H9 (cell line): ENCODE measurements around the gene ZNF296. TPM values are rescaled to one million over a fixed set of nuclear protein-coding genes. Genes with fewer than 3 reads are reported as not detected.

ENCODE experiments used
- DNase-seq: peaks from one replicate; pipeline ENCODE4 v3.0.0-alpha.2; 2017
- H2AFZ ChIP-seq: one replicate; pipeline ENCODE4 v1.6.1; 2013; ENCODE audit warnings: mild to moderate bottlenecking, low read length, control low read depth, moderate library complexity
- H2AK5ac ChIP-seq: 2 replicates; pipeline ENCODE4 v1.6.1; 2013; ENCODE audit warnings: low read length, control low read depth, mixed read lengths; ENCODE audit not compliant: insufficient read length
- H2BK120ac ChIP-seq: one replicate; pipeline ENCODE4 v1.6.1; 2013; ENCODE audit warnings: low read depth, mild to moderate bottlenecking, low read length, control low read depth, inconsistent platforms; ENCODE audit not compliant: poor library complexity, severe bottlenecking
- H2BK12ac ChIP-seq: 2 replicates; pipeline ENCODE4 v1.6.1; 2013; ENCODE audit warnings: low read length, control low read depth, mixed read lengths, low read depth; ENCODE audit not compliant: insufficient read length
- H2BK15ac ChIP-seq: 2 replicates; pipeline ENCODE4 v1.6.1; 2013; ENCODE audit warnings: low read depth, low read length, control low read depth
- H2BK20ac ChIP-seq: one replicate; pipeline ENCODE4 v1.6.1; 2013; ENCODE audit warnings: low read depth, mild to moderate bottlenecking, low read length, control low read depth, inconsistent platforms; ENCODE audit not compliant: poor library complexity, severe bottlenecking
- H2BK5ac ChIP-seq: 2 replicates; pipeline ENCODE4 v1.6.1; 2013; ENCODE audit warnings: low read length, control low read depth, mixed read lengths; ENCODE audit not compliant: insufficient read length
- H3K14ac ChIP-seq: 2 replicates; pipeline ENCODE4 v1.6.1; 2013; ENCODE audit warnings: low read length, control low read depth; ENCODE audit not compliant: insufficient read depth
- H3K18ac ChIP-seq: 2 replicates; pipeline ENCODE4 v1.6.1; 2013; ENCODE audit warnings: low read depth, mild to moderate bottlenecking, mixed read lengths, low read length, control low read depth; ENCODE audit not compliant: insufficient read length
- H3K23ac ChIP-seq: 2 replicates; pipeline ENCODE4 v1.6.1; 2013; ENCODE audit warnings: low read length, control low read depth, mixed read lengths, low read depth; ENCODE audit not compliant: insufficient read length
- H3K23me2 ChIP-seq: 2 replicates; pipeline ENCODE4 v1.6.1; 2013; ENCODE audit warnings: low read depth, mild to moderate bottlenecking, mixed read lengths, low read length, control low read depth; ENCODE audit not compliant: insufficient read length, poor library complexity, severe bottlenecking
- H3K27ac ChIP-seq: 2 replicates; pipeline ENCODE4 v1.5.1; 2013; ENCODE audit warnings: low read length, control low read depth, mixed read lengths, low read depth; ENCODE audit not compliant: insufficient read length
- H3K27me3 ChIP-seq: 2 replicates; pipeline ENCODE4 v1.6.1; 2013; ENCODE audit warnings: low read length, control low read depth, inconsistent platforms; ENCODE audit not compliant: insufficient read depth
- H3K4ac ChIP-seq: 2 replicates; pipeline ENCODE4 v1.6.1; 2013; ENCODE audit warnings: low read depth, mild to moderate bottlenecking, control low read depth, inconsistent platforms, low read length, moderate library complexity
- H3K4me1 ChIP-seq: 2 replicates; pipeline ENCODE4 v1.6.1; 2013; ENCODE audit warnings: low read length, control low read depth, inconsistent platforms; ENCODE audit not compliant: insufficient read depth
- H3K4me2 ChIP-seq: 2 replicates; pipeline ENCODE4 v1.6.1; 2013; ENCODE audit warnings: low read length, control low read depth, mixed read lengths; ENCODE audit not compliant: insufficient read length, insufficient read depth
- H3K56ac ChIP-seq: 2 replicates; pipeline ENCODE4 v1.6.1; 2013; ENCODE audit warnings: low read depth, mild to moderate bottlenecking, mixed read lengths, low read length, control low read depth; ENCODE audit not compliant: insufficient read length
- H3K79me1 ChIP-seq: 2 replicates; pipeline ENCODE4 v1.6.1; 2013; ENCODE audit warnings: low read depth, mild to moderate bottlenecking, moderate library complexity, low read length, control low read depth, inconsistent platforms; ENCODE audit not compliant: insufficient read depth, poor library complexity, severe bottlenecking
- H3K79me2 ChIP-seq: 2 replicates; pipeline ENCODE4 v1.6.1; 2013; ENCODE audit warnings: low read length, control low read depth, inconsistent platforms; ENCODE audit not compliant: insufficient read depth
- H3K9ac ChIP-seq: 2 replicates; pipeline ENCODE4 v1.6.1; 2013; ENCODE audit warnings: low read length, control low read depth, mixed read lengths; ENCODE audit not compliant: insufficient read length; ENCODE audit errors: extremely low read depth
- H3K9me3 ChIP-seq: one replicate; pipeline ENCODE4 v1.6.1; 2013; ENCODE audit warnings: low read depth, low read length, inconsistent platforms; ENCODE audit not compliant: control insufficient read depth
- H3T11ph ChIP-seq: one replicate; pipeline ENCODE4 v1.6.1; 2013; ENCODE audit warnings: mild to moderate bottlenecking, low read length, control low read depth, inconsistent platforms
- H4K20me1 ChIP-seq: one replicate; pipeline ENCODE4 v1.6.1; 2013; ENCODE audit not compliant: control insufficient read depth, insufficient read length, insufficient read depth
- H4K5ac ChIP-seq: 2 replicates; pipeline ENCODE4 v1.6.1; 2013; ENCODE audit warnings: low read depth, mild to moderate bottlenecking, mixed read lengths, low read length, control low read depth; ENCODE audit not compliant: insufficient read length
- H4K8ac ChIP-seq: replicated peaks from 2 replicates; pipeline ENCODE4 v1.6.1; 2013; ENCODE audit warnings: low read length, control low read depth, mixed read lengths, low read depth; ENCODE audit not compliant: insufficient read length
- H4K91ac ChIP-seq: 2 replicates; pipeline ENCODE4 v1.6.1; 2013; ENCODE audit warnings: low read depth, mild to moderate bottlenecking, moderate library complexity, mixed read lengths, low read length, control low read depth; ENCODE audit not compliant: insufficient read length
- H3K27ac Mint-ChIP-seq, 3 experiments: 2 replicates in 2 of 3; 3 replicates in 1 of 3; pipeline ENCODE4 v1.8.0; 2020 to 2021; ENCODE audit warnings: mixed read lengths in 3 of 3, mild to moderate bottlenecking in 1 of 3, moderate library complexity in 1 of 3
- H3K27me3 Mint-ChIP-seq: 2 replicates; pipeline ENCODE4 v1.8.0; 2021; ENCODE audit warnings: low read depth, mild to moderate bottlenecking, moderate library complexity, mixed read lengths
- H3K36me3 Mint-ChIP-seq, 3 experiments: 2 replicates in 2 of 3; 3 replicates in 1 of 3; pipeline ENCODE4 v1.8.0; 2020 to 2021; ENCODE audit warnings: low read depth in 3 of 3, mixed read lengths in 3 of 3; ENCODE audit not compliant: insufficient read depth in 1 of 3
- H3K4me1 Mint-ChIP-seq, 2 experiments: 2 replicates each; pipeline ENCODE4 v1.8.0; 2020; ENCODE audit warnings: mixed read lengths in 2 of 2
- H3K4me3 Mint-ChIP-seq, 2 experiments: 2 replicates in 1 of 2; 3 replicates in 1 of 2; pipeline ENCODE4 v1.8.0; 2020 to 2021; ENCODE audit warnings: mild to moderate bottlenecking in 2 of 2, mixed read lengths in 2 of 2, moderate library complexity in 1 of 2
- H3K9me3 Mint-ChIP-seq, 2 experiments: 2 replicates in 1 of 2; 3 replicates in 1 of 2; pipeline ENCODE4 v1.8.0; 2020; ENCODE audit warnings: mild to moderate bottlenecking in 2 of 2, mixed read lengths in 2 of 2, moderate library complexity in 1 of 2
- CTCF ChIP-seq: fragments of 200-600 bp; sonication (generic); conservative IDR thresholded peaks from 3 replicates; pipeline ENCODE4 v1.8.0; 2021; ENCODE audit warnings: antibody characterized with exemption, mild to moderate bottlenecking
- whole genome bisulfite sequencing: extraction: QIAGEN DNeasy Blood & Tissue Kit; methylation state at CpG from one replicate; pipeline ENCODE4 v1.1.7; 2013; ENCODE audit warnings: missing lambda C conversion rate, low lambda C conversion rate, mixed read lengths; ENCODE audit not compliant: insufficient read length; ENCODE audit errors: extremely low coverage; 5-methylcytosine and 5-hydroxymethylcytosine counted together
- total RNA-seq: library from RNA; stranded (reverse); gene quantifications from 2 replicates; pipeline ENCODE4 v1.2.1, GENCODE V29; 2021

ZNF296 gene
- total RNA-seq, 1 experiment from 2014 or later = 14.8 TPM

- Histone ChIP-seq H4K91ac (no peak overlapping the region), H3K9me3 (no peaks in the 10 kb centered on the region), H4K8ac (no peak overlapping the region), H2AFZ (no peak overlapping the region), H3K23me2 (peaks cover 4% of the 10 kb centered on the region), H3K23ac (no peak overlapping the region), H3K4me2 (no peak overlapping the region), H2BK120ac (no peak overlapping the region), H3K18ac (no peak overlapping the region), H2AK5ac (no peak overlapping the region), H3K14ac (no peak overlapping the region), H3T11ph (no peak overlapping the region), H4K20me1 (no peaks in the 10 kb centered on the region), H2BK12ac (no peak overlapping the region), H3K27me3 (no peaks in the 10 kb centered on the region), H3K9ac (no peak overlapping the region), H2BK20ac (no peak overlapping the region), H3K4me1 (no peaks in the 10 kb centered on the region; the same call in 1 of the 2 replicates), H4K5ac (no peak overlapping the region), H3K79me2 (peaks cover 2% of the 10 kb centered on the region; the same call in 1 of the 2 replicates), H2BK15ac (no peak overlapping the region), H2BK5ac (no peak overlapping the region), H3K27ac (no peak overlapping the region), H3K79me1 (peaks cover 7% of the 10 kb centered on the region), H3K4ac (no peak overlapping the region), H3K56ac (no peak overlapping the region)
- H3K27me3 Mint-ChIP-seq = no peaks in the 10 kb centered on the region; the same call in none of the 2 replicates
- no peaks in the 10 kb centered on the region; a peak in 1 of 5 replicates for H3K9me3 Mint-ChIP-seq
- no peak for TF ChIP-seq CTCF
- no peak overlapping the region; a peak in 1 of 5 replicates for H3K4me3 Mint-ChIP-seq
- peak overlapping the region in 1 of 3 experiments; percentile 81; a peak in 2 of 7 replicates for H3K27ac Mint-ChIP-seq
- H3K36me3 Mint-ChIP-seq = peaks cover 22 to 61% (median 57%) of the 10 kb centered on the region in 3 experiments; a peak in 6 of 7 replicates
- peaks cover 24 to 26% of the 10 kb centered on the region in 2 experiments for H3K4me1 Mint-ChIP-seq
- no peak for DNase-seq
- no CpG with 5 or more reads among the region's 4 CpGs for WGBS
Measured at GRCh38 chr19:45086480-45086879, 10.2 kb upstream of the ZNF296 start.
